Esophagus muscularis mucosa (tissue), 4 donors: ENCODE data around the gene GAREM2. TPM values are rescaled to one million over a fixed set of nuclear protein-coding genes. Genes with fewer than 3 reads are reported as not detected.

Source experiments
- DNase-seq: peaks from one replicate; pipeline ENCODE4 v3.0.0-alpha.2; 2017; ENCODE audit errors: extremely low spot score
- H3K27ac ChIP-seq, 4 donors: fragments of 200-600 bp; sonication (generic); replicated peaks in 1 of 4; 1 replicate in 3 of 4; 2 replicates in 1 of 4; pipeline ENCODE4 v1.5.1; 2016 to 2019; ENCODE audit warnings: mild to moderate bottlenecking in 1 of 4
- H3K27me3 ChIP-seq, 4 donors: fragments of 200-600 bp; sonication (generic); one replicate each; pipeline versions ENCODE4 v1.5.1 to v1.6.0; 2016 to 2019
- H3K36me3 ChIP-seq, 4 donors: fragments of 200-600 bp; sonication (generic); one replicate each; pipeline ENCODE4 v1.5.1; 2016 to 2019
- H3K4me1 ChIP-seq, 4 donors: fragments of 200-600 bp; sonication (generic); one replicate each; pipeline ENCODE4 v1.5.1; 2016 to 2019
- H3K4me3 ChIP-seq, 4 donors: fragments of 200-600 bp; sonication (generic); 1 replicate in 2 of 4; 2 replicates in 2 of 4; pipeline ENCODE4 v1.5.1; 2016 to 2019; ENCODE audit warnings: mild to moderate bottlenecking in 4 of 4, moderate library complexity in 1 of 4
- H3K9me3 ChIP-seq, 4 donors: fragments of 200-600 bp; sonication (generic); 1 replicate in 3 of 4; 2 replicates in 1 of 4; pipeline ENCODE4 v1.5.1; 2016 to 2019
- EP300 ChIP-seq: sonication (generic); formaldehyde crosslinking; IDR thresholded peaks from one replicate; pipeline ENCODE4 v1.6.1; 2017; ENCODE audit warnings: antibody characterized with exemption
- POLR2A ChIP-seq: fragments of 450-650 bp; IDR thresholded peaks from one replicate; pipeline ENCODE4 v1.6.1; 2017; ENCODE audit warnings: antibody characterized with exemption, moderate library complexity, mild to moderate bottlenecking, low read depth
- POLR2AphosphoS5 ChIP-seq, 2 donors: sonication (generic); formaldehyde crosslinking; IDR thresholded peaks; one replicate each; pipeline ENCODE4 v1.6.1; 2017; ENCODE audit warnings: antibody characterized with exemption in 2 of 2
- WGBS: methylation state at CpG from one replicate; pipeline ENCODE4 v1.1.5; 2018; 5-methylcytosine and 5-hydroxymethylcytosine counted together
- intact Hi-C: fragments of 100-400 bp; cut with DNase I; formaldehyde crosslinking; loops from one replicate; pipeline ENCODE4 v1.15.1; 2023
- total RNA-seq, 4 donors: library from RNA; depleted of rRNA; stranded (reverse); fragments of >200 nt; gene quantifications; one replicate each; pipeline versions ENCODE4 v1.1.0 to v1.2.1, GENCODE V29; 2016
- TF ChIP-seq, protein P1 (sequence below), 3 experiments: fragments of 200-600 bp in 2 of 3; fragments of 450-650 bp in 1 of 3; sonication (generic) in 2 of 3; IDR thresholded peaks; one replicate each; pipeline ENCODE4 v1.5.1; 2017 to 2019; ENCODE audit warnings: antibody characterized with exemption in 3 of 3, mild to moderate bottlenecking in 2 of 3, moderate library complexity in 1 of 3

GAREM2 gene
- total RNA-seq, 4 donors from 2014 or later, result 2.5 to 5.5 (median 3.6) TPM

DNA sequence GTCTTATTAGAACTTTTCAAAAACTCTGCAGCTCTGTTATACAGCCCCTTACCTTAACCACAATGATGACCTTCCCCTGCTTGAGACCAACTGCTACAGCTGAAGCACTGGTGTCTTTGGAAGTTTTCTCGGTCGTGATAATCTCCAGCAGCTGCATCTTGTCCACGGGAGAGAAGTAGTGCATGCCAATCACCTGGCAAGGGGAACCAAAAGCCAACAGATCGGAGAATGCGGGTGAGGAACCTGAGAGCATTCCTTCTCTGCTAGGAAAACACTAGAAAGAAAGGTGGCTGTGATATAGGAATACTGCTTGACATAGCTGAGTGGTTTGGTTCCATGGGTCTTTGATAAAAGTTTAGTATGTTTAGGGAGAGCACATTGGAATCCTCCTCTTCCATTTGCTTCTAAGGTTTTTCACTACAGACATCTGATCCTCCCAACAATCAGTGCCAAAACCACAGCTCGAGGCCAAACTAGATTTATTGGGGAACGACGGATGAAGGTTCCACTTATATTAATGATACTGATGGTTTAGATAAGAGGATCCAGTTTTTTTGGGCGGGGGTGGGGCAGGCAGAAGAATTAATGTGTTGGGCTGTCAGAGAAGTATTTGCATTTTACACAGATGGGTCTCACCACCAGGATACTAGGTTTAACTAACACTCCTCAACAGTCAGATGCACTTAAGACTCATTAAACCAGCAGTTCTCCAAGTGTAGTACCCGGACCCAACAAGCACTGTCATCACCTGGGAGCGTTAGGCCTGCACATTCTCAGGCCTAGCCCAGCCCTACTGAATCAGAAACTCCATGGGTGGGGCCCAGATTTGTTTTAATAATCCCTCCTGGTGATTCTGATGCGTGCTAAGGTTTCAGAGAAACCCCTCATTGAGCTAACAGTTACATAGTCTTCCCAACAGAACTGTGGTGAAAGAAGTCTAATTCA is 22.4 kb downstream of the GAREM2 start:
- Histone ChIP-seq H3K9me3 (no peaks in the 10 kb centered on the region), H3K4me1 (peaks cover 0 to 7% (median 3%) of the 10 kb centered on the region in 4 donors), H3K4me3 (no peak overlapping the region), H3K27ac (no peak overlapping the region), H3K27me3 (no peaks in the 10 kb centered on the region), H3K36me3 (peaks cover 82 to 100% (median 100%) of the 10 kb centered on the region in 4 donors)
- intact Hi-C loops, result no loop called here
- DNase-seq, result no peak
- WGBS, result 73% methylated on average over 11 of the region's 12 CpGs
- no peak for TF ChIP-seq EP300
- TF ChIP-seq, protein P1, sequence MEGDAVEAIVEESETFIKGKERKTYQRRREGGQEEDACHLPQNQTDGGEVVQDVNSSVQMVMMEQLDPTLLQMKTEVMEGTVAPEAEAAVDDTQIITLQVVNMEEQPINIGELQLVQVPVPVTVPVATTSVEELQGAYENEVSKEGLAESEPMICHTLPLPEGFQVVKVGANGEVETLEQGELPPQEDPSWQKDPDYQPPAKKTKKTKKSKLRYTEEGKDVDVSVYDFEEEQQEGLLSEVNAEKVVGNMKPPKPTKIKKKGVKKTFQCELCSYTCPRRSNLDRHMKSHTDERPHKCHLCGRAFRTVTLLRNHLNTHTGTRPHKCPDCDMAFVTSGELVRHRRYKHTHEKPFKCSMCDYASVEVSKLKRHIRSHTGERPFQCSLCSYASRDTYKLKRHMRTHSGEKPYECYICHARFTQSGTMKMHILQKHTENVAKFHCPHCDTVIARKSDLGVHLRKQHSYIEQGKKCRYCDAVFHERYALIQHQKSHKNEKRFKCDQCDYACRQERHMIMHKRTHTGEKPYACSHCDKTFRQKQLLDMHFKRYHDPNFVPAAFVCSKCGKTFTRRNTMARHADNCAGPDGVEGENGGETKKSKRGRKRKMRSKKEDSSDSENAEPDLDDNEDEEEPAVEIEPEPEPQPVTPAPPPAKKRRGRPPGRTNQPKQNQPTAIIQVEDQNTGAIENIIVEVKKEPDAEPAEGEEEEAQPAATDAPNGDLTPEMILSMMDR (IDR thresholded peaks at IDR 0.05), result no peak
- no peak for TF ChIP-seq POLR2A
- no peak for TF ChIP-seq POLR2AphosphoS5 (IDR thresholded peaks at IDR 0.05)

DNA sequence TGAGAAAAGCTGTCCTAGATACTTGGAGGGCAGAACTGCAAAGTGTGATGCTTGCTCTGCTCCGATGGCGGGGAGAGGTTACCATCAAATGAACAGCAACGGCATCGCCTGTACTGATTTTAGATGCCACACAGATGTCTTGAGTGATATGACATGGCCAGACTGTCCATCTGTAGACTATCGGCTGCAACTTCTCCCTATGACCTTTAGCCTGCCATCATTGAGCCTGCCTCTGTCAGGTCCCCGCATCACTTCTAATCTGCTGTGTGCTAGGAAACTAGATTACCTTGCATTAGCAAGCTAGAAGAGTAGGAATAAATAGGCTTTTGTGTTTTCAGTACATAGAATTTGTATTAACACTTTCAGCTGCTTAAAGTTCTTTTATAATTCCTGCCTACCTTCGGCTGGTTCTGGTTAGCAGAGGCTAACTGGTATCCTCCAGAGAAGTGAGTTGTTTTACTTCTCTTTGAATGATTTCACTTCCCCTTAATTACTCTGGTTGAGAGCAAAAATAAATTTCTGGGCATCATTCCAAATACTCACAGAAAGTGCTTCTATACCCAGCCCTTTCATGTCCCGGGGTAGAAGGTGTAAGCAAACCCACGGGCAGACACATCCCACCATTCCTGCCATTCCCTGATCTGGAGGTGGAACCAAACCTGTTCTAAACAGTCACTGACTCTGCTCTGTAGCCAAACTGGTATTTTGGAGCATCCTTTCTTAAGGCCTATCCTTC is 24.0 kb downstream of the GAREM2 start:
- Histone ChIP-seq H3K36me3 (peaks cover 86 to 100% (median 99%) of the 10 kb centered on the region in 4 donors), H3K4me1 (peaks cover 0 to 7% (median 3%) of the 10 kb centered on the region in 4 donors), H3K27ac (no peak overlapping the region), H3K4me3 (no peak overlapping the region), H3K9me3 (no peaks in the 10 kb centered on the region), H3K27me3 (no peaks in the 10 kb centered on the region)
- intact Hi-C loops, result no loop called here
- no peak for DNase-seq
- 74% methylated on average over 9 of the region's 9 CpGs for whole genome bisulfite sequencing
- TF ChIP-seq POLR2A (no peak), POLR2AphosphoS5 (IDR thresholded peaks at IDR 0.05) (no peak), EP300 (no peak)
- TF ChIP-seq, protein P1 (IDR thresholded peaks at IDR 0.05), result no peak

DNA sequence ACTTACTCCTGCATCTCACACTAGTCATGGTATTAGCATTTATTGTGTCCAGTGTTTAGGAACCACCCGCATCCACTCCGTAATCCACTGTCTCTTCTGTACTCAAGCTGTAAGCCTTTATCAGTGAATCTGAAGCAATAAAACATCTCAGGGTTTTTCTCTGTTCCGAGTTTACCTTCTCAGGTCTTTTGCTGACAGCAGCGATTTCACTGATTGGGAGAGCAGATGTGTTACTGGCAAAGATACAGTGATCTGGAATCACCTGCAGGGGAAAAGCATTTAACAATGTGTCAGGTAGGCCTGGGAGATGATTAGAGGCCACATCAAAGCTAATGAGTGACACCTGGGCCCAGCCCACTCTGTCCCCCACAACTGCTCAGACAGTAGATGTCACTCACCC is 24.6 kb downstream of the GAREM2 start:
- no peak for DNase-seq
- Histone ChIP-seq H3K4me3 (no peak overlapping the region), H3K36me3 (peaks cover 87 to 100% (median 99%) of the 10 kb centered on the region in 4 donors), H3K27ac (no peak overlapping the region), H3K27me3 (no peaks in the 10 kb centered on the region), H3K4me1 (peaks cover 0 to 7% (median 3%) of the 10 kb centered on the region in 4 donors), H3K9me3 (no peaks in the 10 kb centered on the region)
- 91% methylated on average over 4 of the region's 4 CpGs for WGBS
- intact Hi-C loops, result no loop called here
- TF ChIP-seq POLR2A (no peak), EP300 (no peak), POLR2AphosphoS5 (IDR thresholded peaks at IDR 0.05) (no peak)

DNA sequence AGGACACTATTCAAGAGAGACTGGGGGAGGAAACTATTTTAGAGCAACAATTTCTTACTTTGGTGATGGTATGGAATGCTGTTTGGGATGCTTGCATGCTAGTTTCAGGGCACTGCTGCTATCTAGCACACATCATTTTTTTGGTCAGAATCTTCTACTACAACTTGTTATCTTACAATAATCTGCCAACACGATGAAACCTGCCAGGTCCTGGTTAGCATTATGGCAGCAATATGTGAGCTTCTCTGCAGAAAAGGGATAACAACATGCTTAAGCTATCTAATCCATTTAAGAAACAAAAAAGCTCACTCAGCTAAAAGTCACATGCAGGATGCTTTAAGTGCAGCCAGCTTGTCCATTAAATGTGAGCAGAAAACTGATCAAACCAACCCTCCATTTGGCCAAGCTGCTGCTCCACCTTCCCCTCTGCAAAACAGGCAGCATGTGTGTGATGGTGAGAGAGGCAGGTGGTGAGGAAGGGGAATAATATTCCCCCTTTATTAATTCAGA is 30.1 kb downstream of the GAREM2 start:
- no peak overlapping the region for H3K4me3 ChIP-seq
- TF ChIP-seq POLR2A (no peak), EP300 (no peak)
- H3K36me3 ChIP-seq, result peaks cover 69 to 99% (median 91%) of the 10 kb centered on the region in 4 donors
- H3K27ac ChIP-seq, result no peak overlapping the region
- H3K4me1 ChIP-seq, result no peaks in the 10 kb centered on the region
- no peak for DNase-seq
- H3K27me3 ChIP-seq, result no peaks in the 10 kb centered on the region
- WGBS, result 62% methylated on average over 1 of the region's 1 CpG
- no peaks in the 10 kb centered on the region for H3K9me3 ChIP-seq
- intact Hi-C loops, result no loop called here

DNA sequence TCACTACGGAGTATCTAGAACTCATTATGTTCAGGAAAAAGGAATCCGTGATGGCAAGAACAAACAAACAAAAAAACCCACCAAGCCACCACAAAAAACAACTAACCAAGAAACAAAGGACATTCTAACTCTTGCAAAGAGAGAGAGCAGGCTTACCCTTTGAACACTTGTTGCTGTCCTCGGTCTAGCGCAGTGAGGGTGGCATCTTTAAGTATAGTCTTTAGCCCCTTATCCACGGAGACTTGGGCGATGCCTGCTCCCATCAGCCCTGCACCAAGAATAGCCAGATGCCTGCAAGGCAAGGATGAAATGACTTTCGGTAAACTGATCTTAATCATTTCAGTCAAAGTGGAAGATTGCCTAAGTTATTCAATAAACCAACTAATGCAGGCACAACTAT is 31.0 kb downstream of the GAREM2 start:
- no peak overlapping the region for H3K27ac ChIP-seq
- 85% methylated on average over 7 of the region's 7 CpGs for WGBS
- no peaks in the 10 kb centered on the region for H3K27me3 ChIP-seq
- TF ChIP-seq, protein P1 (IDR thresholded peaks at IDR 0.05), result no peak
- TF ChIP-seq EP300 (no peak), POLR2AphosphoS5 (IDR thresholded peaks at IDR 0.05) (no peak), POLR2A (no peak)
- no peaks in the 10 kb centered on the region for H3K9me3 ChIP-seq
- no peaks in the 10 kb centered on the region for H3K4me1 ChIP-seq
- no peak overlapping the region for H3K4me3 ChIP-seq
- intact Hi-C loops, result no loop called here
- peak; percentile 55 for DNase-seq
- H3K36me3 ChIP-seq, result peaks cover 69 to 99% (median 91%) of the 10 kb centered on the region in 4 donors
